ENCODE results near the gene GSS.
"Not testable (repeated sequence)": the region's sequence is repeated elsewhere in the genome, so short reads cannot be mapped to it uniquely, and the experiment has no call there.

GSS gene

GRCh38 chr20:34907616-34908469, 47.8 kb downstream of the GSS start:
- peak; percentile 89 for DNase-seq (ENCODE audit: low spot score)

- DNase-seq (ENCODE audit: low spot score) = no peak
Observed at GRCh38 chr20:34904202-34904621, 51.4 kb downstream of the GSS start.

DNA sequence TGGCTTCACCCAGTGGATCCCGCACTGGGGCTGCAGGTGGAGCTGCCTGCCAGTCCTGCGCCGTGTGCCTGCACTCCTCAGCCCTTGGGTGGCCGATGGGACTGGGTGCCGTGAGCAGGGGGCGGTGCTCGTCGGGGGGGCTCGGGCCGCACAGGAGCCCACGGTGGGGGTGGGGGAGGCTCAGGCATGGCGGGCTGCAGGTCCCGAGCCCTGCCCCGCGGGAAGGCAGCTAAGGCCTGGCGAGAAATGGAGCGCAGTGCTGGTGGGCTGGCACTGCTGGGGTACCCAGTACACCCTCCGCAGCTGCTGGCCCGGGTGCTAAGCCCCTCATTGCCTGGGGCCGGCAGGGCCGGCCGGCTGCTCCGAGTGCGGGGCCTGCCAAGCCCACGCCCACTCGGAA, 56.9 kb downstream of the GSS start:
- DNase-seq (ENCODE audit: low spot score) = not testable (repeated sequence)

DNA sequence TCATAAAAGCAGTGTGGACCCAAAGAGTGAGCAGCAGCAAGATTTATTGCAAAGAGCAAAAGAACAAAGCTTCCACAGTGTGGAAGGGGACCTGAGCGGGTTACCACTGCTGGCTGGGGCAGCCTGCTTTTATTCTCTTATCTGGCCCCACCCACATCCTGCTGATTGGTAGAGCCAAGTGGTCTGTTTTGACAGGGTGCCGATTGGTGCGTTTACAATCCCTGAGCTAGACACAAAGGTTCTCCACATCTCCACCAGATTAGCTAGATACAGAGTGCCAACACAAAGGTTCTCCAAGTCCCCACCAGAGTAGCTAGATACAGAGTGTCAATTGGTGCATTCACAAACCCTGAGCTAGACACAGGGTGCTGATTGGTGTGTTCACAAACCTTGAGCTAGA, 57.5 kb downstream of the GSS start:
- DNase-seq (ENCODE audit: low spot score) = not testable (repeated sequence)

GRCh38 chr20:34896086-34896621, 59.5 kb downstream of the GSS start:
- DNase-seq (ENCODE audit: low spot score) = no peak

DNA sequence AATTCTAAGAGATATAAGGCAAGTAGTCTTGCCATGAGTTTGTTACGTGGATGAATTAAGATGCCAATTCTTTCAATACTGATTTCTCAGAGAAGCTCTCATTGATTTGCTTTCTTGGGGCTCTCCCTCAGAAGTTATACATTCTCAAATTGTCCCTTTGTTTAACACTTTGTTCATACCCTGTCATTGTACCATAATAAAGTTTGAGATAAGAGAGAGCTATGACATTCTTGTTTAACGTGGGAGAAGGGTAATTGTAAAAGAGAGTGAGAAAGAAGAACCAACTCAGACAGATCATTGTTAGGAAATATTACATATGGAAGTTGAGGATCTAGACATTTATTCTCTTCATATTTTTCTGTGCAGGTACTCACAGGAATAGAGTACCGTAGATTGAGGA, 60.1 kb downstream of the GSS start:
- DNase-seq (ENCODE audit: low spot score) = no peak

GRCh38 chr20:34894723-34895122, 60.9 kb downstream of the GSS start:
- no peak for DNase-seq (ENCODE audit: low spot score)

DNA sequence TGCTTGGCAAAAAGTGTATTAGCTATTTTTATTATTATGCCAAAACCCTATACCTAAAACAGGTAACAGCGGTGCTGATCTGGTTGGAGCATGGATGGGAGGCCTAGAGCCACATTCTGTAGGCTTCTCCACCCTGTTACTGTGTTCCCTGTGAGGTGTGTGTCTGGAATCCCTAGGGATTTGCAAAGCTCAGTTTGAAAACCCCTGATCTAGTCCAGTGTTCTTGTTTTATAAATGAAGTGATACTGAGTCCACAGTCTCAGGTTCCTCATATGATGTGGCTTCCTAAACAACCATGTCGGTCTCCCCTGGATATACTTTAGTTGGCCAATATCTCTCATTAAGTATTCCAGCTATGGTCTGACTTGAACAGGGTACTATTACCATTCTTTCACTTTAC, 62.9 kb downstream of the GSS start:
- DNase-seq (ENCODE audit: low spot score) = no peak

- DNase-seq (ENCODE audit: low spot score) = peak; percentile 41
Observed at GRCh38 chr20:34891166-34892062, 64.2 kb downstream of the GSS start.

GRCh38 chr20:34888468-34888867, 67.1 kb downstream of the GSS start:
- DNase-seq (ENCODE audit: low spot score) = no peak

GRCh38 chr20:34887023-34887422, 68.6 kb downstream of the GSS start:
- DNase-seq (ENCODE audit: low spot score) = no peak

- no peak for DNase-seq (ENCODE audit: low spot score)
Observed at GRCh38 chr20:34886122-34886521, 69.5 kb downstream of the GSS start.

- DNase-seq (ENCODE audit: low spot score) = no peak
Observed at GRCh38 chr20:34884260-34884659, 71.3 kb downstream of the GSS start.

- DNase-seq (ENCODE audit: low spot score) = no peak
Observed at GRCh38 chr20:34883809-34884208, 71.8 kb downstream of the GSS start.

GRCh38 chr20:34883087-34883688, 72.4 kb downstream of the GSS start:
- DNase-seq (ENCODE audit: low spot score) = no peak

DNA sequence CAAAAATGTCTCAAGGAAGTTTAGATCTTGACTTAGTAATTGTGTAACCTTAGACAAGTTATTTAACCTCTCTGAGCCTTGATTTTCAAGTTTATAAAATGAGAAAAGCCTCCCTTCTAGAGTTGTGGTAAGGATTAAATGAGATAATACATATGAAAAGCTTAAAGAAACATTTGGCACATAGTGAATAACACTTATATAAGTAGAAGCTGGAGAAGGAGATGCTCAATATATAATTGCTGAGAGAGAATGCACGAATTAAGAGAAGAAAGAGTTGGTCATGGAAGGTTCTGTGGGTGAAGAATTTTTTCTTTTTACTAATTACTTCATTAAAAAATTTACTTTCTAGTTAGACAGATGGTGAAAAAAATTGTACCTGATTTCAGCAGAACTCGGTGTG, 73.9 kb downstream of the GSS start:
- DNase-seq (ENCODE audit: low spot score) = no peak

DNA sequence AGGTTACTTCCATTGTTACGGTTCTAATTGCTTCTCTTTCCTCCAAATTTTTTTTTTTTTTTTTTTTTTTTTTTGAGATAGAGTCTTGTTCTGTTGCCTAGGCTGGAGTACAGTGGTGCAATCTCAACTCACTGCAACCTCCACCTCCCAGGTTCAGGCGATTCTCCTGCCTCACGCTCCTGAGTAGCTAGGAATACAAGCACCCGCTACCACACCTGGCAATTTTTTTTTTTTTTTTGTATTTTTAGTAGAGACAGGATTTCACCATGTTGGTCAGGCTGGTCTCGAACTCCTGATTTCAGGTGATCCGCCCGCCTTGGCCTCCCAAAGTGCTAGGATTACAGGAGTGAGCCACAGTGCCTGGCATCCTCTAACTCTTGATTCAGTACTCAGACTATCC, 74.6 kb downstream of the GSS start:
- not testable (repeated sequence) for DNase-seq (ENCODE audit: low spot score)

- no peak for DNase-seq (ENCODE audit: low spot score)
Observed at GRCh38 chr20:34880215-34880850, 75.3 kb downstream of the GSS start.

Data from hepatic stellate cell (primary cell).